Heart right ventricle (tissue), 16 donors: Measurements from ENCODE around the gene CALD1. TPM values are rescaled to one million over a fixed set of nuclear protein-coding genes. Genes with fewer than 3 reads are reported as not detected.

Experiments used
- ATAC-seq, 8 donors: fragments of 200-7000 bp; cut with Tn5 transposase; one replicate each; pipeline ENCODE4 v1.9.1; 2020; ENCODE audit warnings: mild to moderate bottlenecking in 8 of 8, moderate library complexity in 8 of 8, moderate number of reproducible peaks in 1 of 8
- DNase-seq, 2 donors: peaks; one replicate each; pipeline ENCODE4 v3.0.0-alpha.2; 2020
- H3K27ac ChIP-seq, 10 donors: fragments of 200-600 bp; sonication (generic) in 2 of 10; one replicate each; pipeline versions ENCODE4 v1.5.0 to v1.8.0; 2020 to 2022; ENCODE audit warnings: mild to moderate bottlenecking in 3 of 10
- H3K27me3 ChIP-seq, 7 donors: fragments of 200-600 bp; one replicate each; pipeline ENCODE4 v1.8.0; 2021 to 2022; ENCODE audit warnings: mild to moderate bottlenecking in 2 of 7
- H3K36me3 ChIP-seq, 9 donors: fragments of 200-600 bp; sonication (generic) in 1 of 9; one replicate each; pipeline versions ENCODE4 v1.5.0 to v1.8.0; 2020 to 2022; ENCODE audit warnings: mild to moderate bottlenecking in 2 of 9
- H3K4me1 ChIP-seq, 9 donors: fragments of 200-600 bp; sonication (generic) in 1 of 9; one replicate each; pipeline versions ENCODE4 v1.5.0 to v1.8.0; 2020 to 2022; ENCODE audit warnings: mild to moderate bottlenecking in 4 of 9
- H3K4me3 ChIP-seq, 10 donors: fragments of 200-600 bp; sonication (generic) in 2 of 10; one replicate each; pipeline versions ENCODE4 v1.5.0 to v1.8.0; 2020 to 2022; ENCODE audit warnings: mild to moderate bottlenecking in 7 of 10, moderate library complexity in 2 of 10
- H3K9me3 ChIP-seq, 11 donors: fragments of 200-600 bp in 10 of 11; sonication (generic) in 2 of 11; one replicate each; pipeline versions ENCODE4 v1.5.0 to v1.8.0; 2013 to 2022; ENCODE audit warnings: mild to moderate bottlenecking in 2 of 11, control low read depth in 1 of 11, moderate library complexity in 1 of 11
- WGBS, 2 donors: extraction: QIAGEN DNeasy Blood & Tissue Kit; methylation state at CpG; one replicate each; pipeline ENCODE4 v1.1.7; 2013; ENCODE audit warnings: inconsistent platforms in 1 of 2; 5-methylcytosine and 5-hydroxymethylcytosine counted together
- intact Hi-C, 10 donors: fragments of 100-400 bp; cut with DNase I; formaldehyde crosslinking; loops; one replicate each; pipeline versions ENCODE4 v1.11.1 to v1.14.2; 2022
- polyA plus RNA-seq, 2 donors: library from polyadenylated mRNA; stranded (reverse); fragments of 200-250 nt; gene quantifications; one replicate each; pipeline ENCODE4 v1.2.3, GENCODE V29; 2013
- total RNA-seq, 10 donors: library from RNA; stranded (reverse); fragmentation: NEBNext Ultra II Directional in 3 of 10; extraction: Animal tissue kit (Norgen Biotek cat#: 25700) in 3 of 10; gene quantifications; one replicate each; pipeline versions ENCODE4 v1.2.1 to v1.2.4, GENCODE V29; 2021 to 2023
- TF ChIP-seq, protein P1 (sequence below), 9 donors: fragments of 200-600 bp; sonication (generic) in 2 of 9; IDR thresholded peaks; one replicate each; pipeline versions ENCODE4 v1.5.0 to v1.8.0; 2021 to 2022; ENCODE audit warnings: antibody characterized with exemption in 9 of 9, mild to moderate bottlenecking in 5 of 9, moderate library complexity in 1 of 9
- donor health status: Arrhythmogenic right ventricular cardiomyopathy.
- donor health status: ischemic (EF 13 %, LVEDD 7.1; RV severe dilation, severe dysfunction).
- donor health status: healthy with polysubstance abuse.
- donor health status: DM: no; HTN: yes; CAD: no.
- donor health status: DM: no; HTN: no; CAD: no.
- donor health status: ischemic (EF 25% LVEDD 6.9; RV normal size, moderate dysfunction).
- donor health status: ischemic (EF 25% LVEDD 5.7; RV mildly dilated, moderate dysfunction).
- donor health status: healthy.
- donor health status: DM: yes; HTN: yes; CAD: no.
- donor health status: Ischemic cardiomyopathy.
- donor health status: ischemic (EF 35%, LVEDD 5.7; RV mildly dilated, moderate dysfunction).
- donor health status: nonischemic (EF 11% LVEDD 7.7; RV severe dilation, severe dysfunction).
- donor health status: DM: yes; HTN: yes; CAD: no.
- donor health status: PGD.
- donor health status: ischemic (EF 29% LVEDD 5.4; RV normal size, mild dysfunction).
- donor health status: nonischemic (EF 23%, LVEDD 6.1; RV moderate dilation, normal function).

CALD1 gene
- total and polyA plus RNA-seq, 12 donors: 69.9 to 180 (median 126) TPM

- TF ChIP-seq, protein P1, sequence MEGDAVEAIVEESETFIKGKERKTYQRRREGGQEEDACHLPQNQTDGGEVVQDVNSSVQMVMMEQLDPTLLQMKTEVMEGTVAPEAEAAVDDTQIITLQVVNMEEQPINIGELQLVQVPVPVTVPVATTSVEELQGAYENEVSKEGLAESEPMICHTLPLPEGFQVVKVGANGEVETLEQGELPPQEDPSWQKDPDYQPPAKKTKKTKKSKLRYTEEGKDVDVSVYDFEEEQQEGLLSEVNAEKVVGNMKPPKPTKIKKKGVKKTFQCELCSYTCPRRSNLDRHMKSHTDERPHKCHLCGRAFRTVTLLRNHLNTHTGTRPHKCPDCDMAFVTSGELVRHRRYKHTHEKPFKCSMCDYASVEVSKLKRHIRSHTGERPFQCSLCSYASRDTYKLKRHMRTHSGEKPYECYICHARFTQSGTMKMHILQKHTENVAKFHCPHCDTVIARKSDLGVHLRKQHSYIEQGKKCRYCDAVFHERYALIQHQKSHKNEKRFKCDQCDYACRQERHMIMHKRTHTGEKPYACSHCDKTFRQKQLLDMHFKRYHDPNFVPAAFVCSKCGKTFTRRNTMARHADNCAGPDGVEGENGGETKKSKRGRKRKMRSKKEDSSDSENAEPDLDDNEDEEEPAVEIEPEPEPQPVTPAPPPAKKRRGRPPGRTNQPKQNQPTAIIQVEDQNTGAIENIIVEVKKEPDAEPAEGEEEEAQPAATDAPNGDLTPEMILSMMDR (IDR thresholded peaks at IDR 0.05): no peak
- DNase-seq (no peak), ATAC-seq (peak in 1 of 8 donors; percentile 6)
- Histone ChIP-seq H3K27ac (peak overlapping the region in 5 of 10 donors; percentile 7 to 79 (median 37)), H3K4me1 (peaks cover 0 to 81% (median 66%) of the 10 kb centered on the region in 9 donors), H3K4me3 (no peak overlapping the region), H3K36me3 (peaks cover 0 to 32% (median 0%) of the 10 kb centered on the region in 9 donors), H3K9me3 (peaks cover 0 to 18% (median 13%) of the 10 kb centered on the region in 11 donors), H3K27me3 (no peaks in the 10 kb centered on the region)
- intact Hi-C loops: no loop called here
- 76 to 78% methylated on average over 9 of the region's 9 CpGs for WGBS, 2 donors
These were observed 120.9 kb downstream of the CALD1 start for GRCh38 chr7:134900166-134900982.

GRCh38 chr7:134901389-134902020 lies 122.1 kb downstream of the CALD1 start:
- intact Hi-C loops: no loop called here
- 78 to 83% methylated on average over 4 of the region's 4 CpGs for WGBS, 2 donors
- DNase-seq (no peak), ATAC-seq (no peak)
- H3K4me1 ChIP-seq: peaks cover 0 to 92% (median 75%) of the 10 kb centered on the region in 9 donors
- peak overlapping the region in 6 of 10 donors; percentile 18 to 79 (median 29) for H3K27ac ChIP-seq
- H3K4me3 ChIP-seq: no peak overlapping the region
- peaks cover 0 to 6% (median 2%) of the 10 kb centered on the region in 11 donors for H3K9me3 ChIP-seq
- H3K36me3 ChIP-seq: peaks cover 0 to 32% (median 0%) of the 10 kb centered on the region in 9 donors
- TF ChIP-seq, protein P1 (IDR thresholded peaks at IDR 0.05): no peak
- no peaks in the 10 kb centered on the region for H3K27me3 ChIP-seq

- Histone ChIP-seq H3K27ac (peak overlapping the region in 5 of 10 donors; percentile 6 to 79 (median 31)), H3K4me3 (no peak overlapping the region), H3K36me3 (peaks cover 0 to 32% (median 0%) of the 10 kb centered on the region in 9 donors), H3K9me3 (peaks cover 0 to under 1% (median 0%) of the 10 kb centered on the region in 11 donors), H3K4me1 (peaks cover 0 to 97% (median 80%) of the 10 kb centered on the region in 9 donors), H3K27me3 (no peaks in the 10 kb centered on the region)
- intact Hi-C loops: no loop called here
- TF ChIP-seq, protein P1 (IDR thresholded peaks at IDR 0.05): no peak
- no peak for DNase-seq
- no peak for ATAC-seq
- WGBS, 2 donors: 77 to 86% methylated on average over 2 of the region's 2 CpGs
These were observed 122.6 kb downstream of the CALD1 start for GRCh38 chr7:134902058-134902457.

GRCh38 chr7:134903073-134903790 lies 123.8 kb downstream of the CALD1 start:
- Histone ChIP-seq H3K27me3 (no peaks in the 10 kb centered on the region), H3K27ac (peak overlapping the region in 8 of 10 donors; percentile 14 to 79 (median 36)), H3K36me3 (peaks cover 0 to 22% (median 0%) of the 10 kb centered on the region in 9 donors), H3K4me1 (peaks cover 0 to 99% (median 90%) of the 10 kb centered on the region in 9 donors), H3K9me3 (no peaks in the 10 kb centered on the region), H3K4me3 (no peak overlapping the region)
- ATAC-seq: peak in 1 of 8 donors; percentile 34
- TF ChIP-seq, protein P1 (IDR thresholded peaks at IDR 0.05): no peak
- 66 to 72% methylated on average over 5 of the region's 5 CpGs for WGBS, 2 donors
- no peak for DNase-seq
- intact Hi-C loops: no loop called here
